HTERT RPE-1 (cell line): ENCODE results near the gene MSRB3.

ENCODE experiments used
- in situ Hi-C: fragments of 300-500 bp; cut with MboI; formaldehyde crosslinking; loops from 4 replicates; pipeline ENCODE4 v1.14.3; 2020; ENCODE audit warnings: low sequenced_read_pairs

The MSRB3 gene

GRCh38 chr12:65492998-65493912 is 214.8 kb downstream of the MSRB3 start:
- in situ Hi-C loops: no loop called here

GRCh38 chr12:65493913-65494245 is 215.4 kb downstream of the MSRB3 start:
- in situ Hi-C loops: no loop called here

- in situ Hi-C loops: no loop called here
Observed at GRCh38 chr12:65494537-65494936, 216.1 kb downstream of the MSRB3 start.

GRCh38 chr12:65495233-65495632 is 216.8 kb downstream of the MSRB3 start:
- in situ Hi-C loops: no loop called here

GRCh38 chr12:65496617-65497016 is 218.1 kb downstream of the MSRB3 start:
- in situ Hi-C loops: no loop called here

- in situ Hi-C loops: no loop called here
Observed at GRCh38 chr12:65497660-65498059, 219.2 kb downstream of the MSRB3 start.

GRCh38 chr12:65499167-65499566 is 220.7 kb downstream of the MSRB3 start:
- in situ Hi-C loops: no loop called here

GRCh38 chr12:65500091-65500900 is 221.8 kb downstream of the MSRB3 start:
- in situ Hi-C loops: no loop called here

GRCh38 chr12:65501093-65501621 is 222.7 kb downstream of the MSRB3 start:
- in situ Hi-C loops: no loop called here

GRCh38 chr12:65501935-65502334 is 223.5 kb downstream of the MSRB3 start:
- in situ Hi-C loops: no loop called here

GRCh38 chr12:65504417-65504816 is 225.9 kb downstream of the MSRB3 start:
- in situ Hi-C loops: no loop called here

GRCh38 chr12:65505386-65506121 is 227.1 kb downstream of the MSRB3 start:
- in situ Hi-C loops: no loop called here

- in situ Hi-C loops: no loop called here
Observed at GRCh38 chr12:65508276-65509035, 230.0 kb downstream of the MSRB3 start.

- in situ Hi-C loops: no loop called here
Observed at GRCh38 chr12:65510007-65510406, 231.5 kb downstream of the MSRB3 start.

- in situ Hi-C loops: no loop called here
Observed at GRCh38 chr12:65510584-65511050, 232.1 kb downstream of the MSRB3 start.

GRCh38 chr12:65511134-65511834 is 232.8 kb downstream of the MSRB3 start:
- in situ Hi-C loops: no loop called here

- in situ Hi-C loops: no loop called here
Observed at GRCh38 chr12:65511912-65512311, 233.4 kb downstream of the MSRB3 start.
